Ovary (tissue), 9 donors: Measurements from ENCODE around the gene OCLN. TPM values are rescaled to one million over a fixed set of nuclear protein-coding genes. Genes with fewer than 3 reads are reported as not detected.
"Not testable (repeated sequence)": the region's sequence is repeated elsewhere in the genome, so short reads cannot be mapped to it uniquely, and the experiment has no call there.

Experiments used
- DNase-seq, 5 donors: peaks; one replicate each; pipeline ENCODE4 v3.0.0-alpha.2; 2019 to 2020
- H3K27ac ChIP-seq, 2 donors: fragments of 200-600 bp; one replicate each; pipeline versions ENCODE4 v1.5.1 to v1.8.0; 2019 to 2022
- H3K27me3 ChIP-seq: fragments of 200-600 bp; one replicate; pipeline ENCODE4 v1.8.0; 2022
- H3K36me3 ChIP-seq: fragments of 200-600 bp; sonication (generic); one replicate; pipeline ENCODE4 v1.5.1; 2019
- H3K4me1 ChIP-seq: one replicate; pipeline ENCODE4 v1.8.1; 2013; ENCODE audit warnings: mild to moderate bottlenecking, moderate library complexity; ENCODE audit not compliant: insufficient read depth
- H3K4me3 ChIP-seq: fragments of 200-600 bp; sonication (generic); one replicate; pipeline ENCODE4 v1.5.1; 2017
- H3K9me3 ChIP-seq, 2 donors: fragments of 200-600 bp in 1 of 2; sonication (generic) in 1 of 2; one replicate each; pipeline versions ENCODE4 v1.5.1 to v1.8.1; 2013 to 2019; ENCODE audit warnings: mild to moderate bottlenecking in 1 of 2, moderate library complexity in 1 of 2
- CTCF ChIP-seq, 3 donors: fragments of 450-650 bp in 2 of 3; fragments of 200-600 bp in 1 of 3; IDR thresholded peaks; one replicate each; pipeline versions ENCODE4 v1.5.1 to v1.8.0; 2016 to 2022; ENCODE audit warnings: antibody characterized with exemption in 3 of 3, mild to moderate bottlenecking in 1 of 3
- EP300 ChIP-seq: sonication (generic); formaldehyde crosslinking; IDR thresholded peaks from one replicate; pipeline ENCODE4 v1.6.1; 2017; ENCODE audit warnings: antibody characterized with exemption
- POLR2A ChIP-seq: fragments of 450-650 bp; IDR thresholded peaks from one replicate; pipeline ENCODE4 v1.6.1; 2017; ENCODE audit warnings: antibody characterized with exemption, mild to moderate bottlenecking, moderate library complexity
- WGBS, 3 donors: extraction: QIAGEN DNeasy Blood & Tissue Kit in 1 of 3; methylation state at CpG; one replicate each; pipeline versions ENCODE4 v1.1.5 to v1.1.7; 2013 to 2017; 5-methylcytosine and 5-hydroxymethylcytosine counted together
- intact Hi-C, 4 donors: fragments of 100-400 bp; cut with DNase I; formaldehyde crosslinking; loops; one replicate each; pipeline versions ENCODE4 v1.11.0 to v1.15.1; 2022 to 2023
- polyA plus RNA-seq, 2 donors: library from polyadenylated mRNA; stranded (reverse); fragments of 200-250 nt in 1 of 2; fragments of 350-450 nt in 1 of 2; fragmentation: Illumina TruSeq in 1 of 2; extraction: RNeasy Lipid Tissue Mini Kit (QIAGEN cat#74804) in 1 of 2; gene quantifications; one replicate each; pipeline ENCODE4 v1.2.3, GENCODE V29; 2013 to 2014
- total RNA-seq, 7 donors: library from RNA; depleted of rRNA in 2 of 7; stranded (reverse); fragments of >200 nt in 2 of 7; fragmentation: NEBNext Ultra II Directional in 3 of 7; extraction: Animal tissue kit (Norgen Biotek cat#: 25700) in 3 of 7; gene quantifications; one replicate each; pipeline versions ENCODE4 v1.1.0 to v1.2.4, GENCODE V29; 2016 to 2023
- donor health status: DM: no; HTN: no; CAD: no; lungs with moderate emphysema.
- donor health status: DM: no; HTN: no; CAD: no.
- donor health status: Bipolar disorder and iron deficiency.
- donor health status: DM: yes; HTN: yes; CAD: no.
- donor health status: DM: no; HTN: no; CAD: no.
- donor health status: DM: yes; HTN: yes; CAD: no.

OCLN gene
- total and polyA plus RNA-seq, 9 donors = 0.70 to 23.9 (median 2.9) TPM

- H3K4me1 ChIP-seq = no peaks in the 10 kb centered on the region
- intact Hi-C loops = no loop called here
- no peak overlapping the region for H3K27ac ChIP-seq
- H3K4me3 ChIP-seq = no peak overlapping the region
- H3K27me3 ChIP-seq = no peaks in the 10 kb centered on the region
- no peaks in the 10 kb centered on the region for H3K36me3 ChIP-seq
- TF ChIP-seq EP300 = no peak
- no peak for TF ChIP-seq POLR2A
- TF ChIP-seq CTCF (IDR thresholded peaks at IDR 0.05) = no peak
- 63 to 76% (median 74%) methylated on average over 2 of the region's 2 CpGs for WGBS, 3 donors
- DNase-seq = no peak
- no peaks in the 10 kb centered on the region for H3K9me3 ChIP-seq
Measured at GRCh38 chr5:69512740-69513260, 20.2 kb downstream of the OCLN start.

- H3K9me3 ChIP-seq, H3K27me3 ChIP-seq, H3K36me3 ChIP-seq, DNase-seq, H3K4me3 ChIP-seq, H3K4me1 ChIP-seq, intact Hi-C loops, H3K27ac ChIP-seq: not testable (repeated sequence)
- WGBS, 3 donors = 95 to 98% (median 96%) methylated on average over 10 to 25 of the region's 30 CpGs
Measured at GRCh38 chr5:69515570-69515969, 23.0 kb downstream of the OCLN start.

GRCh38 chr5:69516769-69517168, 24.2 kb downstream of the OCLN start:
- Histone ChIP-seq H3K27ac (no peak overlapping the region), H3K9me3 (no peaks in the 10 kb centered on the region), H3K4me3 (no peak overlapping the region), H3K36me3 (no peaks in the 10 kb centered on the region), H3K4me1 (no peaks in the 10 kb centered on the region), H3K27me3 (no peaks in the 10 kb centered on the region)
- no peak for TF ChIP-seq EP300
- TF ChIP-seq POLR2A = no peak
- TF ChIP-seq CTCF (IDR thresholded peaks at IDR 0.05) = no peak
- 91 to 97% (median 92%) methylated on average over 1 of the region's 1 CpG for WGBS, 3 donors
- intact Hi-C loops = no loop called here
- DNase-seq = no peak

GRCh38 chr5:69517763-69518212, 25.2 kb downstream of the OCLN start:
- Histone ChIP-seq H3K27ac (no peak overlapping the region), H3K9me3 (no peaks in the 10 kb centered on the region), H3K36me3 (no peaks in the 10 kb centered on the region), H3K4me3 (no peak overlapping the region), H3K4me1 (no peaks in the 10 kb centered on the region), H3K27me3 (no peaks in the 10 kb centered on the region)
- 6 to 17% (median 11%) methylated on average over 4 of the region's 4 CpGs for WGBS, 3 donors
- no peak for DNase-seq
- TF ChIP-seq EP300 (no peak), POLR2A (no peak), CTCF (IDR thresholded peaks at IDR 0.05) (no peak)
- intact Hi-C loops = no loop called here

GRCh38 chr5:69519285-69519684, 26.7 kb downstream of the OCLN start:
- no peaks in the 10 kb centered on the region for H3K27me3 ChIP-seq
- no peak overlapping the region for H3K4me3 ChIP-seq
- H3K36me3 ChIP-seq = no peaks in the 10 kb centered on the region
- intact Hi-C loops = no loop called here
- no peaks in the 10 kb centered on the region for H3K4me1 ChIP-seq
- no peak for DNase-seq
- 34 to 42% (median 39%) methylated on average over 2 of the region's 2 CpGs for WGBS, 3 donors
- no peak overlapping the region for H3K27ac ChIP-seq
- H3K9me3 ChIP-seq = no peaks in the 10 kb centered on the region
- no peak for TF ChIP-seq EP300
- TF ChIP-seq CTCF (IDR thresholded peaks at IDR 0.05) = no peak
